Measurements from ENCODE around the gene KIFC1. TPM values are rescaled to one million over a fixed set of nuclear protein-coding genes. Genes with fewer than 3 reads are reported as not detected.

Gene KIFC1
- total RNA-seq, 1 donor from 2014 or later: 14.8 TPM

- no peak for DNase-seq
- TF ChIP-seq CTCF (IDR thresholded peaks at IDR 0.05; ENCODE audit: partially characterized antibody, unreplicated experiment): no peak
- peaks cover 4% of the 10 kb centered on the region for H3K9me3 Mint-ChIP-seq (ENCODE audit: unreplicated experiment)
- no peaks in the 10 kb centered on the region for H3K4me1 Mint-ChIP-seq (ENCODE audit: low read depth, unreplicated experiment)
- H3K4me3 Mint-ChIP-seq (ENCODE audit: unreplicated experiment): no peak overlapping the region
- H3K36me3 Mint-ChIP-seq (ENCODE audit: unreplicated experiment): peaks cover 6% of the 10 kb centered on the region
- H3K27ac Mint-ChIP-seq (ENCODE audit: unreplicated experiment): no peak overlapping the region
- peaks cover 11% of the 10 kb centered on the region for H3K27me3 Mint-ChIP-seq (ENCODE audit: unreplicated experiment)
Measured at GRCh38 chr6:33439956-33440648, 48.5 kb downstream of the KIFC1 start.

- Mint-ChIP-seq H3K4me1 (ENCODE audit: low read depth, unreplicated experiment) (no peaks in the 10 kb centered on the region), H3K36me3 (ENCODE audit: unreplicated experiment) (peaks cover 6% of the 10 kb centered on the region), H3K27ac (ENCODE audit: unreplicated experiment) (no peak overlapping the region), H3K27me3 (ENCODE audit: unreplicated experiment) (peaks cover 11% of the 10 kb centered on the region), H3K9me3 (ENCODE audit: unreplicated experiment) (peaks cover 5% of the 10 kb centered on the region), H3K4me3 (ENCODE audit: unreplicated experiment) (no peak overlapping the region)
- TF ChIP-seq CTCF (IDR thresholded peaks at IDR 0.05; ENCODE audit: partially characterized antibody, unreplicated experiment): no peak
- DNase-seq: no peak
Measured at GRCh38 chr6:33440649-33441309, 49.2 kb downstream of the KIFC1 start.

- TF ChIP-seq CTCF (IDR thresholded peaks at IDR 0.05; ENCODE audit: partially characterized antibody, unreplicated experiment): no peak
- H3K4me3 Mint-ChIP-seq (ENCODE audit: unreplicated experiment): no peak overlapping the region
- H3K36me3 Mint-ChIP-seq (ENCODE audit: unreplicated experiment): peaks cover 6% of the 10 kb centered on the region
- DNase-seq: no peak
- no peak overlapping the region for H3K27ac Mint-ChIP-seq (ENCODE audit: unreplicated experiment)
- H3K9me3 Mint-ChIP-seq (ENCODE audit: unreplicated experiment): peaks cover 5% of the 10 kb centered on the region
- peaks cover 11% of the 10 kb centered on the region for H3K27me3 Mint-ChIP-seq (ENCODE audit: unreplicated experiment)
- no peaks in the 10 kb centered on the region for H3K4me1 Mint-ChIP-seq (ENCODE audit: low read depth, unreplicated experiment)
Measured at GRCh38 chr6:33441457-33441856, 49.8 kb downstream of the KIFC1 start.

- peaks cover 11% of the 10 kb centered on the region for H3K27me3 Mint-ChIP-seq (ENCODE audit: unreplicated experiment)
- DNase-seq: no peak
- peaks cover 5% of the 10 kb centered on the region for H3K9me3 Mint-ChIP-seq (ENCODE audit: unreplicated experiment)
- peaks cover 6% of the 10 kb centered on the region for H3K36me3 Mint-ChIP-seq (ENCODE audit: unreplicated experiment)
- H3K4me1 Mint-ChIP-seq (ENCODE audit: low read depth, unreplicated experiment): no peaks in the 10 kb centered on the region
- no peak for TF ChIP-seq CTCF (IDR thresholded peaks at IDR 0.05; ENCODE audit: partially characterized antibody, unreplicated experiment)
- H3K27ac Mint-ChIP-seq (ENCODE audit: unreplicated experiment): no peak overlapping the region
- no peak overlapping the region for H3K4me3 Mint-ChIP-seq (ENCODE audit: unreplicated experiment)
Measured at GRCh38 chr6:33442283-33442682, 50.7 kb downstream of the KIFC1 start.

GRCh38 chr6:33443025-33443424 lies 51.4 kb downstream of the KIFC1 start:
- H3K4me1 Mint-ChIP-seq (ENCODE audit: low read depth, unreplicated experiment): no peaks in the 10 kb centered on the region
- no peak overlapping the region for H3K27ac Mint-ChIP-seq (ENCODE audit: unreplicated experiment)
- peaks cover 12% of the 10 kb centered on the region for H3K27me3 Mint-ChIP-seq (ENCODE audit: unreplicated experiment)
- no peak overlapping the region for H3K4me3 Mint-ChIP-seq (ENCODE audit: unreplicated experiment)
- no peak for TF ChIP-seq CTCF (IDR thresholded peaks at IDR 0.05; ENCODE audit: partially characterized antibody, unreplicated experiment)
- H3K36me3 Mint-ChIP-seq (ENCODE audit: unreplicated experiment): peaks cover 6% of the 10 kb centered on the region
- H3K9me3 Mint-ChIP-seq (ENCODE audit: unreplicated experiment): peaks cover 7% of the 10 kb centered on the region
- no peak for DNase-seq
